ENCODE results near the gene D2HGDH.

D2HGDH gene

GRCh38 chr2:241808051-241808720 is 73.8 kb downstream of the D2HGDH start:
- no peak overlapping the region for H3K4me2 ChIP-seq (ENCODE audit: insufficient read depth, low read length, poor library complexity, severe bottlenecking)
- H3K4ac ChIP-seq (ENCODE audit: low read length), result no peak overlapping the region
- no peaks in the 10 kb centered on the region for H3K36me3 ChIP-seq (replicated peaks in 1 of 2; ENCODE audit: control insufficient read depth in 2 of 2, insufficient read depth in 2 of 2, low read length in 2 of 2)
- peak overlapping the region; percentile 62 for H2AFZ ChIP-seq (ENCODE audit: low read length)
- no peak for DNase-seq (ENCODE audit: low spot score)
- peak overlapping the region; percentile 59 for H3K18ac ChIP-seq (ENCODE audit: low read length)
- H2BK12ac ChIP-seq (ENCODE audit: low read length), result no peak overlapping the region
- peaks cover 0 to 4% (median 0%) of the 10 kb centered on the region in 3 experiments for H3K27me3 ChIP-seq (ENCODE audit: control insufficient read depth in 3 of 3, insufficient read depth in 3 of 3, low read depth in 1 of 3, low read length in 3 of 3)
- no peak overlapping the region for H3K9ac ChIP-seq (ENCODE audit: low read depth, low read length, poor library complexity)
- H4K8ac ChIP-seq (ENCODE audit: low read depth, low read length), result no peak overlapping the region
- H4K91ac ChIP-seq (ENCODE audit: low read depth, low read length, poor library complexity), result no peak overlapping the region
- H3K23ac ChIP-seq (ENCODE audit: low read depth, low read length, poor library complexity), result no peak overlapping the region
- H2AK5ac ChIP-seq (ENCODE audit: low read depth, low read length), result no peak overlapping the region
- no peak overlapping the region for H3K4me3 ChIP-seq (ENCODE audit: low read length in 2 of 2)
- H3K14ac ChIP-seq (ENCODE audit: low read length), result no peak overlapping the region
- peak overlapping the region; percentile 38 for H3K27ac ChIP-seq (replicated peaks; ENCODE audit: low read length)
- H3K79me1 ChIP-seq (ENCODE audit: low read depth, low read length), result peaks cover 2% of the 10 kb centered on the region
- WGBS, 2 donors (ENCODE audit: extremely low coverage in 2 of 2, insufficient read length in 2 of 2, insufficient replicate concordance in 1 of 2), result no CpG with 5 or more reads among the region's 17 CpGs
- peaks cover 16 to 18% of the 10 kb centered on the region in 2 donors for H3K4me1 ChIP-seq (ENCODE audit: control insufficient read depth in 2 of 2, insufficient read depth in 1 of 2, low read depth in 1 of 2, low read length in 2 of 2)
- H3K9me3 ChIP-seq (replicated peaks in 1 of 2; ENCODE audit: control insufficient read depth in 2 of 2, insufficient read depth in 1 of 2, low read depth in 1 of 2, low read length in 2 of 2), result no peaks in the 10 kb centered on the region
- H2BK120ac ChIP-seq (ENCODE audit: low read depth, low read length), result no peak overlapping the region
- no peak overlapping the region for H2BK15ac ChIP-seq (ENCODE audit: low read length)
- H2BK5ac ChIP-seq (ENCODE audit: low read length), result no peak overlapping the region

DNA sequence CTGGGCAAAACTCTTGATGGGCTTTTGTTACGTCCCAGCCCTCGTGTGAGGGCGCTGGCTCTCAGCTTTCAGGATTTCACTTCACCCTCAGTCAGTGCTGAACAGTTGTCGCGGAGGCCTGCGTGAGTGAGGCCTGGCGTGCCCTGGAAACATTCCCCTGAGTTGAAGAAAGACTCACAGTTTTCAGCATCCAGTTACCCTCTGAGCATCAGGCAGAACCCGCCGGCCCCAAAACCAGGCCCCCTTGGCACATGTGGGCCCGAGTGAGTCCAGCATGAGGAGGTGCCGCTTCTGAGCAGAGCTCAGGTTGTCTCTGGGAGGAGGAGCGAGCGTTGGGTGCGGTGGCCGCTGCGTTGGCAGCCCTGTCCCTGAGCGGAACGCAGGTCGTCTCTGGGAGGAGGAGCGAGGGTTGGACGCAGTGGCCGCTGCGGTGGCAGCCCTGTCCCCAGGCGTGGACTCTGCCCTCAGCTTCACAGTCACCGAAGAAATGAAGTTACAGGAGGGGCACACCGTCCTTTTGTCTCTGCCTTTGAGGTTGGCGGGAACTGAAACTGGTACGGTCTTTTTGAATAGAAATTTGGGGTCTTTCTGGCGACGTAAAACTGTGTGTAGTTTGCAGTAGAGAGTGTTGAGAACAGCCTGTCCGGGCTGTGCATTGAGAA is 74.4 kb downstream of the D2HGDH start, which contains the start of gene NEU4:
NEU4 (plus strand) TSS at position 473 of the 662 bp plus-strand sequence. CDS start 5,292 bp downstream, outside the sequence.
- H2AFZ ChIP-seq (ENCODE audit: low read length), result peak within 1 kb of the TSS; percentile 62
- H3K4ac ChIP-seq (ENCODE audit: low read length), result peak within 1 kb of the TSS; percentile 97
- peak within 1 kb of the TSS; percentile 4 for H2BK120ac ChIP-seq (ENCODE audit: low read depth, low read length)
- H3K9ac ChIP-seq (ENCODE audit: low read depth, low read length, poor library complexity), result no peak within 1 kb of the TSS
- no peak within 1 kb of the TSS for H3K4me2 ChIP-seq (ENCODE audit: insufficient read depth, low read length, poor library complexity, severe bottlenecking)
- peak within 1 kb of the TSS; percentile 81 for H3K18ac ChIP-seq (ENCODE audit: low read length)
- H3K23ac ChIP-seq (ENCODE audit: low read depth, low read length, poor library complexity), result no peak within 1 kb of the TSS
- no peaks in the 10 kb centered on the region for H3K36me3 ChIP-seq (replicated peaks in 1 of 2; ENCODE audit: control insufficient read depth in 2 of 2, insufficient read depth in 2 of 2, low read length in 2 of 2)
- no peak within 1 kb of the TSS for H4K91ac ChIP-seq (ENCODE audit: low read depth, low read length, poor library complexity)
- H3K4me1 ChIP-seq (ENCODE audit: control insufficient read depth in 2 of 2, insufficient read depth in 1 of 2, low read depth in 1 of 2, low read length in 2 of 2), result peaks cover 16 to 18% of the 10 kb centered on the region in 2 donors
- DNase-seq (ENCODE audit: low spot score), result no peak
- H3K4me3 ChIP-seq (ENCODE audit: low read length in 2 of 2), result peak within 1 kb of the TSS in 1 of 2 donors; percentile 18
- H2AK5ac ChIP-seq (ENCODE audit: low read depth, low read length), result peak within 1 kb of the TSS; percentile 27
- H3K14ac ChIP-seq (ENCODE audit: low read length), result peak within 1 kb of the TSS; percentile 48
- H3K79me1 ChIP-seq (ENCODE audit: low read depth, low read length), result no peaks in the 10 kb centered on the region
- peak within 1 kb of the TSS; percentile 91 for H2BK15ac ChIP-seq (ENCODE audit: low read length)
- no peaks in the 10 kb centered on the region for H3K9me3 ChIP-seq (replicated peaks in 1 of 2; ENCODE audit: control insufficient read depth in 2 of 2, insufficient read depth in 1 of 2, low read depth in 1 of 2, low read length in 2 of 2)
- H2BK5ac ChIP-seq (ENCODE audit: low read length), result no peak within 1 kb of the TSS
- peak within 1 kb of the TSS; percentile 63 for H2BK12ac ChIP-seq (ENCODE audit: low read length)
- peak within 1 kb of the TSS; percentile 52 for H4K8ac ChIP-seq (ENCODE audit: low read depth, low read length)
- peak within 1 kb of the TSS; percentile 38 for H3K27ac ChIP-seq (replicated peaks; ENCODE audit: low read length)
- WGBS, 2 donors (ENCODE audit: extremely low coverage in 2 of 2, insufficient read length in 2 of 2, insufficient replicate concordance in 1 of 2), result no CpG with 5 or more reads among the region's 31 CpGs
- H3K27me3 ChIP-seq (ENCODE audit: control insufficient read depth in 3 of 3, insufficient read depth in 3 of 3, low read depth in 1 of 3, low read length in 3 of 3), result no peaks in the 10 kb centered on the region

DNA sequence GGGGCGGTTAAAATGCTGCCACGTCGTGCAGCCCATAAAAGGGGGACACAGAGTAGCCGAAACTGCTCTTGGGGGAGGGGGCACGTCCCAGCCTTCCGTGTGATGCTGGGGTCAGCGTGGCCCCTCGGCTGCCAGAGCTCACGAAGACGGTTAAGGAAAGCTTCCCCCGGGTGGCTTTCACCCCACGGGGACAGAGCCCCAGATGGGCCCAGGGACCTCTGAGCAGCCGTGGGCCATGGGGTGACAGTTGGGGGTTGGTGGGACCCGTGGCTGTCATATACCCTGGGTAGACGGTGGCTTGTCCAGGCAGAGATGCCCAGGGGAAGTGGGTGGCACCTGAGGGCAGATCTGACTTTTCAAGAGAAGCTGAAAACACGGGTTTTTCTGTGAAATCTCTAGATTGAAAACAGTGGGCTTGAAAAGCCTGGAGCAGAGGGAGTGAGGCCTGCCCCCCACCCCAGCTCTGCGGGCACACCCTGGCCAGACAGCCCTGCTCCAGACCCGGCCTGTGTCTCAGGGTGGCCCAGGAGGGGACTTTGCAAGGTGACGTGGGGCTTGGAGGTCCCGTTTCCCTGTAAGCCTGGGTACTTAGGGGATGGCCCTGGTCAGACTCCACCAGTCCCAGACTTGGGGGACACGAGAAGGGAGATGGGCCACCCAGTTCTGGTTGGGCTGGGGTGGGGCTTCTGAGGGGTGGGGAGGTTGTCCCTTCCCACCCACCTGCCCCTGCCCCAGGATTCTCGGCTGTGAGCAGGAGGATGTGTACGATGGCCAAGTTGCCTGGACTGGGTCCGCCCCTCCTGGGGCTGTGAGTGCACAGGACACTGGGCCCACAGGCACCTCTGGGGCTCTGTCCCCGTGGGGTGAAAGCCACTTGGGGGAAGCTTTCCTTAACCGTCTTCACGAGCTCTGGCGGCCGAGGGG is 75.2 kb downstream of the D2HGDH start:
- H3K23ac ChIP-seq (ENCODE audit: low read depth, low read length, poor library complexity), result no peak overlapping the region
- peak overlapping the region; percentile 27 for H2AK5ac ChIP-seq (ENCODE audit: low read depth, low read length)
- H3K4me1 ChIP-seq (ENCODE audit: control insufficient read depth in 2 of 2, insufficient read depth in 1 of 2, low read depth in 1 of 2, low read length in 2 of 2), result peaks cover 11 to 13% of the 10 kb centered on the region in 2 donors
- no peak overlapping the region for H3K4me3 ChIP-seq (ENCODE audit: low read length in 2 of 2)
- peak overlapping the region; percentile 91 for H2BK15ac ChIP-seq (ENCODE audit: low read length)
- no peaks in the 10 kb centered on the region for H3K36me3 ChIP-seq (replicated peaks in 1 of 2; ENCODE audit: control insufficient read depth in 2 of 2, insufficient read depth in 2 of 2, low read length in 2 of 2)
- H3K4ac ChIP-seq (ENCODE audit: low read length), result no peak overlapping the region
- H2BK12ac ChIP-seq (ENCODE audit: low read length), result peak overlapping the region; percentile 63
- no peak overlapping the region for H3K4me2 ChIP-seq (ENCODE audit: insufficient read depth, low read length, poor library complexity, severe bottlenecking)
- no peak overlapping the region for H3K9ac ChIP-seq (ENCODE audit: low read depth, low read length, poor library complexity)
- H2BK5ac ChIP-seq (ENCODE audit: low read length), result no peak overlapping the region
- H4K91ac ChIP-seq (ENCODE audit: low read depth, low read length, poor library complexity), result no peak overlapping the region
- peak overlapping the region; percentile 4 for H2BK120ac ChIP-seq (ENCODE audit: low read depth, low read length)
- H3K9me3 ChIP-seq (replicated peaks in 1 of 2; ENCODE audit: control insufficient read depth in 2 of 2, insufficient read depth in 1 of 2, low read depth in 1 of 2, low read length in 2 of 2), result no peaks in the 10 kb centered on the region
- no peak for DNase-seq (ENCODE audit: low spot score)
- H4K8ac ChIP-seq (ENCODE audit: low read depth, low read length), result no peak overlapping the region
- no peaks in the 10 kb centered on the region for H3K27me3 ChIP-seq (ENCODE audit: control insufficient read depth in 3 of 3, insufficient read depth in 3 of 3, low read depth in 1 of 3, low read length in 3 of 3)
- no peaks in the 10 kb centered on the region for H3K79me1 ChIP-seq (ENCODE audit: low read depth, low read length)
- H2AFZ ChIP-seq (ENCODE audit: low read length), result no peak overlapping the region
- WGBS, 2 donors (ENCODE audit: extremely low coverage in 2 of 2, insufficient read length in 2 of 2, insufficient replicate concordance in 1 of 2), result no CpG with 5 or more reads among the region's 29 CpGs
- no peak overlapping the region for H3K14ac ChIP-seq (ENCODE audit: low read length)
- H3K27ac ChIP-seq (replicated peaks; ENCODE audit: low read length), result no peak overlapping the region
- peak overlapping the region; percentile 81 for H3K18ac ChIP-seq (ENCODE audit: low read length)

All from neuronal stem cell (in vitro differentiated cells).